GM18517 (cell line): ENCODE results near the gene CCM2.

ENCODE experiments used
- ATAC-seq: cut with Tn5 transposase; IDR thresholded peaks from one replicate; pipeline ENCODE4 v1.9.1; 2021; ENCODE audit warnings: mild to moderate bottlenecking, moderate library complexity; ENCODE audit not compliant: unreplicated experiment

Gene CCM2

DNA sequence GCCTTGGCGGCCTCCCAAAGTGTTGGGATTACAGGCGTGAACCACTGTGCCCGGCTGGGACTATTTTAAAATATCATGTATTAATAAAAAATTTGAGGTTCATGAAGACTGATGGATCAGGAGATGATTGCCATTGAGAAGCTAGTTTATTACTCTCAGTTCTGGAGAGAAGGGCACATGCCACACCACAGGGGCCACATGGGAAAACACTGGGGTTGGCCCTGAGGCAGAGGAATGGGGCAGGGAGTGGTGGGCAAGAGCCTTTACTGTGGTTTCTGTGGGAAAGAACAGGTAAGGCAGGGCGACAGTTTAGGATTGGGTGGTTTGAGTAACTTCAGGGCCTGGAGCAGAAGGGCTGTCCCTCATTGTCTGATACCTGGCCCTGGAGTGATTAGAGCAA lies 118.3 kb downstream of the CCM2 start:
- no peak for ATAC-seq

DNA sequence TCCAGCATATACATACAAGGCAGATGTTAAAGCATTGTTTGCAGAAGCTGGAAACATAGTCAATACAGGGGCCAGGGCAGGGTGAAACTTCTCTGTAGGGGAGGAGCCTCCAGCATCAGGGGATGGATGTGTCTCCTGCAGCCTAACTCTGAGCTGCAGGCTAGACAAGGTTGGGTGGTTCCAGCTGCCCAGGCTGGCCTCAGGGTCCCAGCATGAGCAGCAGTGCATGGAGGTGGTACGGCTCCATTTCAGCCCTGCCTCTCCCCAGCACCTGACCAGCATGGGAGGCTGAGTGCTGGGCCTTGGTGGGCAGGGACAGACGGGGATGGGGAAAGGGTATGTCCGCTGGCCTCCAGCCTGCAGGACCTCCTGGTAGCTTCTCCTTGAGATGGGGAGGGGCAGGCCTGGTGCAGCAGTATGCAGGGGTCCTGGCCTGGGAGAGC lies 118.9 kb downstream of the CCM2 start:
- ATAC-seq, result no peak

- ATAC-seq, result no peak
These were observed 119.5 kb downstream of the CCM2 start for GRCh38 chr7:45119550-45119949.

DNA sequence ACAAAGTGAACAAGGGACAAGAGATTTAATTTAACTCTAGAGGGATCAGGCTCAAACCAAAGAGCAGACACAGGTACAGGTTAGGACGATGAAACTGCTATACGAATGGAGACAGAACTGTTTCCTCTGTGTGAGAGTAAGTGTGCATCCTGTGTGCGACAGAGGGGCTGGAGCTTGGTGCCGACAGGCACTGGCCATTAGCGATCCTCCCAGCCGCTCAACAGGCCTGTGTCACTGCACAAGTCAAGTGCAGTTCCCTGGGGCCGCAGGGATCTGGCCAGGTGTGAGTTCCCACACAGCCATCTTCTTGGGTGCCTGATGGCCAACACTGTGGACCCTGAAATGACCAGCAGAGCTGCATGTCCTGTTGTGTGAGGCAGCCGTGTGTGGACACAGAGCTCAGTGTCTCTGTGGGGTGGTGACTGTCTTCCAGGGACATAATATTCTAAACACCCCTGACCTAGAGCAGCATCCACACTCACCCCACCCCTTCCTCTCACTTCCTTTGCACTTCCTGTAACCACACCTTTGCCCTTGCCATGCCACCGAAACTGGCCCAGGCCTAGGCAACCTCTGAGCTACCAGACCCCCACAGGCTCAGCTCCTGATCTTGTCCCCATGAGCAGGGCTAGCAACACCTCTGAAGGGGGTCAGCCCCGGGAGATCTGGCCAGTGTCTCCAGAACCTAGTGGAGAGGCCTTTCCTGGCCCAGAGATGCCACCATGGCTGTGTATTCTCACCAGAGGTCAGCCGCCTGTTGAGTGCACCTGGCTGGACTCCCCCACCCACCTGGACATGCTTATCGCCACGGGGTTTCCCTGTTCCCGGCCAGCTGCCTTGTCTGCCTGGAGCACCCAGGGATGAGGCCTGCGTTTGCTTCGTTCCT lies 123.2 kb downstream of the CCM2 start:
- ATAC-seq, result no peak

DNA sequence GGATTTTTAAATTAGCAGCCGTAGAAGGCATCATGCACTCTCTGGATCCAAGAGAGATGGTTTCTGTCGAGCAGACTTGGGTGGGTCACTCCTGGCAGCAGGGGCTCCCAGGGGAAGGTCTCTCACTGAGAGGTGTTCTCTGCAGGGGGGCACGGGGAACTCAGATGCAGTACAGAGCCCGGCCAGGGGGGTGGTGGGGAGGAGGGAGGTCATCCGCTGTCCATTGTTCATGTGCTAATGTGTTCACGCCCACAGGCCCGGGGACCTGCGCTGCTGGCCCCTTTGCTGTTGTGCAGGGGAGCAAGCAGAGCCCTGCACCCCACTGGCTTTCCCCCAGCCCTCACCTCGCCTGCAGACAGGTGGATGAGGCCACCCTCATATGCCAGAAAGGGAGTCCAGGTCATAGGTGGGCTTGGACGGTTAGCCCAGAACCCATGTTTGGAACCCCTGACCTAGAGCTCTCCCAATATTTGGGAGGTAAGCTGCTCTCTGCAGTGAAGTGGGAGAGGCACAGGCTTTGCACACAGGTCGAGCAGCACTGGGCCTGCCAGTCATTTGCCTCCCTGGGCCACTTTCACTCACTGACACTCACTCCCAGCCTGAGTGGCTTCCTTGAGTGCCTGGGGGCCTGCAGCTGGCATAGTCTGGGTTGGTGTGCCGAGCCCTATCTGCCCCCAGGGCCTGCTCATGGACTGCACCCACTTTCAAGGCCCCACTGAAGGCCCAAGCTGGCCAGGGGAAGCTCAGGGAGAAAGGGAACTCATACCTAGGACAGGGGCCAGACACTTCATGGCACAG lies 124.1 kb downstream of the CCM2 start:
- ATAC-seq, result no peak

DNA sequence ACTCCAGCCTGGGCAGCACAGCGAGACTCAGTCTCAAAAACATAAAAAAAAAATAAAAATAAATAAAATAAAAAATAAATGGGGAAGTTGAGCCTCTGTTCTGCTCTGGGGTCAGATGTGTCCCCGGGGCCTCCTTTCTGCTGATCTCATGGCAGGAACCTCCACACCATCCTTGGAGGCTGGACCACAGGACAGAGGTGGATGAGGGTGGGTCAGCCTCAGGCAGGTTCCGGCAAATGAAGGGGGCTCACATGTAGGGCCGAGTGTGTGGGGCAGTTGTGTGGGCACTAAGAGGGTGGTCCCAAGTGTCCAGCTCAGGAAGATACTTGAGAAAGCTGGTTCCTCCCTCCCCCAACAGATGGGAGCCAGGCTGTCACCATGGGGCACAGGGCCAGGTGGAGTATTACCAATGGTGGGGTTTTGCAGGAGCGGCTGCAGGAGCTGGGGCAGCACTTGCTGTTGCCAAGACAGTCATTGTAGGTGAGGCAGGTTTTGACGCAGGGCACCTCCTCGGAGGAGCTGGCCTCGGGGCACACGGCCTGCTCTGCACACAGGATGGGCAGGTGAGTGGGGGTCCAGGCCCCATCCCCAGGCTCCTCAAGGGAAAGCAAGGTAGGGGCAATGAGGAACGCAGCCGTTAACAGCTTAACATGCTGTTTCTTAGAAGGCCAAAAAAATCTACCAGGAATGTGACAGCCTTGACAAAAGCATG lies 125.3 kb downstream of the CCM2 start:
- ATAC-seq, result no peak
